Left forelimb (tissue), 1 donor: Measurements from ENCODE around the gene CLK1.
"Not testable (repeated sequence)": the region's sequence is repeated elsewhere in the genome, so short reads cannot be mapped to it uniquely, and the experiment has no call there.

ENCODE experiments used
- DNase-seq: peaks from one replicate; pipeline ENCODE4 v3.0.0-alpha.2; 2018; ENCODE audit warnings: low spot score

The CLK1 gene

DNA sequence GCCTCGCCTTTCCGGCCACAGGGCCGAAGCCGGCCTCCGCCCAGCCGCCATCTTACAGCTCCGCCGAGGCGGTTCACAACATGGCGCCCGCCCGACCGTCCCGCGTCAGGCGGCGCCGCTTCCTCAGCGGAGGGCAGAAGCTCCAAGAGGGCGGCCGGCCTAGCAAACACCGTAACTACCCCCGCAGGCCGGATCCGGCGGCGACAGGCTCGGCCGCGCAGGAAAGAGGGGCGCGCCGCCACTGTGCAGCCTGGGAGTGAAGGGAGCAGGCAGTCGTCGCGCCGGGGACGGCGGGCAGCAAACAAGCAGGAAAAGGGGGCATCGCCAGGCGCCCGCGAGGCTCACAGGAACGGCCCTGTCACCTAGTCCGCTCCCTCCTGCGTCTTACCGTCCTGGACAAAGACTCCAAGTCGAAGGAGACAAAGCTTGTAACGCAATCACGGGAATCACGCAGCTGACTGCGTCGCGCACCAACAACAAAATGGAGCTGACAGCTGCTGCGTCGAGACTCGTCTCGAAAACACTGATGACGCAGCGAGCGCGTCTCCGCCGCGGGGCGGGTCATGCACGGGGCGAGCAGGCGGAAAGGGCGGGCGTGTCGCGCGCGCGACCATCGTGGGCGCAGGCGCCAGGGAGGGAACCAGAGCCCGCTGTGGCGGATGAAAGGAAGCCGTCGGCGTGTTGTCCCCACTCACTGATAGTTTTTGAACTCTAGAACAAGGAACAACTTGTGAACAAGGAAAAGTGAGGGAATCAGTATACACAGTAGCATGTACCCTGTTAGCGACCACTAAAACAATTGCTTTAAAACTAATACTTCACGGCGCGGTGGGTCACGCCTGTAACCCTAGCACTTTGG, at the start of gene CLK1:
TSS of gene CLK1 (minus strand) at position 483 of the 859 bp plus-strand sequence. CDS start 2,796 bp downstream, outside the sequence.
- peak; percentile 97 for DNase-seq

DNA sequence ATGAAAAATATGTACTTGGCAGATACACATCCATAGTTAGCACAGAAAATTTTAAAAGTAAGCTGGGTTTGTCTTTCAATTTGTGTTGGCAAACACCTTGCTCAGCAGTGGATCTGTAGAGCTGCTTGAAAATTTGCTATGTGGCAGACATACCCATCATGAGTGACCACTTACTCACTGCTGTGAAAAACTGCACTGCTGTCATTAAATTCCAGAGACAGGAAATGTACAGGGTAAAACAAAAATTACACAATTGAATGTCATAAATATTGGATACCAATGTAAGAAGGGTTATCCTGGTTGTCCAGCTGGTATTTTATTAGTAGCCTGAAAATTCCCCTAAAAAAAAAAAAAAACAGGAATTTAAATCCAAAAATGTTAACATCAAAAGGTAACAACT, 49.2 kb upstream of the CLK1 start:
- no peak for DNase-seq

DNA sequence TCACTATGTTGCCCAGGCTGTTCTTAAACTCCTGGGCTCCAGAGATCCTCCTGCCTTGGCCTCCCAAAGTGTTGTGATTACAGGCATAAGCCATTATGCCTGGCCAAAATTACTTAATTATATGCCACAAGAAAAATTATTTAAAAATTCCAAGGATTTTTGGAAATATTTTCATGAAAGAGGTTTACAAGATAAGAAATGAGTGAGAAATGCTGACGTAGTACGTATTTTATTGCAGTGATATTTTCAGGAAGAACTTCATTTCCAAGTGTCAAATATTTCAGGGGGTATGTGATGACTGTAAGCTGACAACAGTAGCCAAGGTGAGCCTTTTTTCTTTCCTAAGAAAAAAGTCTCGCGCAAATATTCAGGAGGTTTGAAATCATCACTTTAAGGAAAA, 45.5 kb upstream of the CLK1 start:
- no peak for DNase-seq

DNA sequence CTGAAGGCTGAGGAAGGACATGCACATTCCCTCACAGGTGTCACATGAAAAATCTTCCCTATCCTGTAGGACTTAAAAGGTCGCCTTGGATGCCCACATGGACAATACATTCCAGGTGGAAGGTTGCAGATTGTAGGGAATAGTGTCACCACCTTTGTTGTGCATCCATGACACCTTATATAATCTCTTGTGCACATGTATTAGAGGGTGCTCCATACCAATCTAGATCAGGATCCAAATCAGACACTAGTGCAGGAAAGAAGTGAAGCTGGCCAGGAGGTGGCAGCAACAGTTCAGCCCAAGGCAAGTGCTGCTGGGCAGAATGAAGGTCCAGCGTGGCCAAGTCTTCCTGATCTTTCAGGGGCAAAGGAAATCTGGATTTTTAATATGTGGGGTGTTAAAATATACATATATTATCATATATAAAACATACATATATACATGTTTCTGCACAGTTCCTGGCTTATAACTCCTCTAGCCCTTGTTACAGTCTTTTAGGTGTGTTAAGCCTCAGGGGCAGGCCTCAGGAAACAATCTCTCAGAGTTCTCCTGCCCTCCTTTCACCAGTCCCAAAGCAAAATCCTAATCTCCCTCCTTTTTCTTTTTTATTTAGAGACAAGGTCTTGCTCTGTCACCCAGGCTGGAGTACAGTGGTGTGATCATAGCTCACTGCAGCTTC, 41.3 kb upstream of the CLK1 start:
- DNase-seq: no peak

DNA sequence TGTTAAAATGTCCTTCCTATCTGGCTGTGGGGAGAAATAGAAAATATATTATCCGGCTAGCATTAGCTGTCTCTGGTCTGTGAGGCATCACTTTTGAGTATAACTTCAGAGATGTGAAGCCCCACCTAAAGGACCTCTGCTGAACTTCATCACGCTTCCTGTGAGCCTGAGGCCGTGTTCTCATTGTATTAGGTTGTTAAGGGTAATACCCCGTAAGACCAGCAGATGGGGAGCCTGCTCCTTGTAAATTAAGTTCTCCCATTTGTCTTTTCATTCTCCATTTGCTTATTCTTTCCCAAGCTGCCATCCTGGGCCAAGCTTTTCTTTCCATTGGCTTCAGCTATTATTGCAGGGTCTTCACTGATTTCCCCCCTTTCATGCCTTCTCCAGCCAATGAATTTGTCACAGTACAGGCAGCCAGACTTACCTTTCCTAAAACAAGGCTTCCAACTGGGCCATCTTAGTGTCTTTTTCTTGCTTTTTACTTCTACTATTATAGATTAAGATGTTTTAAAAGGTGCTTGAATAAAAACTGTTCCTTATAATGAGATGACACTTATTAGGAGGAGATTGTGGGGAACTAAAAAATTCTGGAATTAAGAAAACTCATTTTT, 37.1 kb upstream of the CLK1 start:
- DNase-seq: no peak

DNA sequence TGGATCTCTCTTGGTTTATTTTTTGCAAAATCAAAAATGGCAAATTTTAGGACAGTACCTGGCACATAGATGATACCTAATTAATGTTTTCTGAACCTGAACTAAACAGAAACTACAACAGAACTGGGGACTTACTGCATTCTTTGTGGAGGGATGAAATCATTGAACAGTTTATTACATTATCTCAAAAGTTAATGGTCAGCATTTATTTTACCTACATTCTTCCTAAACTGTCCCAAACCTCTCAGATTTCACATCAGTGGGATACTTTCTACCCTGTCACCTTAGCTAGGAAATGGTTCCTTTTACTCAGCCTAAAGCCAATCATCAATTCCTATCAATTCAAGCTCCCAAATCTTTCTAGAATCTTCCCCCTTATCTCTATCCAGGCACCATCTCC, 35.0 kb upstream of the CLK1 start:
- no peak for DNase-seq

DNA sequence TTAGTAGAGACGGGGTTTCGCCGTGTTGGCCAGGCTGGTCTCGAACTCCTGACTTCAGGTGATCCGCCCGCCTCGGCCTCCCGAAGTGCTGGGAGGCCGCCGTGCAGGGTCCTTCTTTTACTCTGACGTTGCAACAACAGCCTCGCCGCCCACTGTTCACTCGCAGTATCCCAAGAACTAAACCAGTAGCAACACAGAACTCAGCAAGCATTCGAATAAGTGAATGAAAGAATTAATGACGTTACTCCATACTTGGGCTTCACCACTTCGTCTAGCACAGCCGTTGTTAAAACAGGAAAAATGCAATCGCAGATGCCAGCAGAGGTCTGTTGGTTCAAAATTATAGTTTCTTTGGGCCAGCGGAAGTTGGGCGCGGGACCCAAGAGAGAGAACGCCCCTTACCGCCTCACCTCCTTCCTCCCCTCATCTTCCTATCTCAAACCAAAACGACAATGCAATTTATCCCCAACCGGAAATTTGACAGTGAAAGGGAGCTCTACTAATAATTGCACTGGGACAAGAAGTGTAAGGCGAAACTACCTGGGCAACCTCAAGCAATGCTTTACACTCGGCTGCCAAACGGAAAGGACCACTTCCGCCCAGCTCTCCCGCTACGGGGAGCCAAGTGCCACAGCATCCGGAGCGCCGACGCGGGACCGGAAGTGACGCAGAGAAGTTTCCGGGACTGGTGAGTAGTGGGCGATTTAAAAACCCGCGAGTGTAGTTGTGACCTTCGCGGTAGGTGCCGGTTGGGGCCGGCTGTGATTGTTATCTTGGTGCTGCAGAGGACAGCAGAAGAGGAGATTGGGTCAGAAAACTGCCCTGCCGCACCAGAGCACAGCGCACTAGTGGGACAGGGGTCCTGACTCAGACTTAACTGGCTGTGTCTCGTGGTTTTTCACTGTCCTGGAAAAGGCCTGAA, 24.5 kb upstream of the CLK1 start, which contains the start of the genes NIF3L1 and PPIL3:
TSS of gene NIF3L1 (plus strand) at position 668 of the 922 bp plus-strand sequence. CDS start 2,573 bp downstream, outside the sequence.
TSS of gene PPIL3 (minus strand) at position 374 of the 922 bp plus-strand sequence. CDS start 1,462 bp downstream, outside the sequence.
- DNase-seq: peak; percentile 97

DNA sequence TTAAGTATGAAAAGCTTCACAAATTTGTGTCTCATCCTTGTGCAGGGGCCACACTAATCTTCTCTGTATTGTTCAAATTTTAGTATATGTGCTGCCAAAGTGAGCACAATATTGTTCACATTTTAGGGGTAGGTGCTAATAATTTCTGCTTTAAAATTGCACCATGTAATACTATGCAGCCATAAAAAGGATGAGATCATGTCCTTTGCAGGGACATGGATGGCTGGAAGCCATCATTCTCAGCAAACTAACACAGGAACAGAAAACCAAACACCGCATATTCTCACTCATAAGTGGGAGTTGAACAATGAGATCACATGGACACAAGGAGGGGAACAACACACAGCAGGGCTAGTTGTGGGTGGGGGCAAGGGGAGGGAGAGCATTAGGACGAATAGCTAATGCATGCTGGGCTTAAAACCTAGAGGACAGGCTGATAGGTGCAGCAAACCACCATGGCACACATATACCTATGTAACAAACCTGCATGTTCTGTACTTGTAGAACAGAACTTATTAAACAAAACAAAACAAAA, 17.3 kb upstream of the CLK1 start:
- DNase-seq: not testable (repeated sequence)

DNA sequence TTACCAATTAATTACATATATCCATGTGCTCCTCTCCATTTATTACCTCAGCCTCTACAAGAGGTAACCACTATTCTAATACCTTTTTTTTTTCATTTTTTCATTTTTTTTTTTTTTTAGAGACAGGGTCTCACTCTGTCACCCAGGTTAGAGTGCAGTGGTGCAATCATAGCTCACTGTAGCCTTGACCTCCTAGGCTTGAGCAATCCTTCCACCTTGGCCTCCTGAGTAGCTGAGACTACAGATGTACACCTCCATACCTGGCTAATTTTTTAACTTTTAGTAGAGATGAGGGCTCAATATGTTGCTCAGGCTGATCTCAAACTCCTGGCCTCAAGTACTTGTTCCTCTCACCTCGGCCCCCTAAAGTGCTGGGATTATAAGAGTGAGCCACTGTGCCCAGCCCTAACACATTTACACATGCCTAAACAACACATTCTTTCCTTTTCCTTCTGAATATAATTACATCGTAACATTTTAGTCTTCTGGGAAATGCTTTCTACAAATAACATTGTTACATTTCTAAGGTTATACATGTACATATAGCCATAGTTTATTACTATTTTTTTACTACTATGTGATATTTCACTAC, 13.9 kb upstream of the CLK1 start:
- no peak for DNase-seq

DNA sequence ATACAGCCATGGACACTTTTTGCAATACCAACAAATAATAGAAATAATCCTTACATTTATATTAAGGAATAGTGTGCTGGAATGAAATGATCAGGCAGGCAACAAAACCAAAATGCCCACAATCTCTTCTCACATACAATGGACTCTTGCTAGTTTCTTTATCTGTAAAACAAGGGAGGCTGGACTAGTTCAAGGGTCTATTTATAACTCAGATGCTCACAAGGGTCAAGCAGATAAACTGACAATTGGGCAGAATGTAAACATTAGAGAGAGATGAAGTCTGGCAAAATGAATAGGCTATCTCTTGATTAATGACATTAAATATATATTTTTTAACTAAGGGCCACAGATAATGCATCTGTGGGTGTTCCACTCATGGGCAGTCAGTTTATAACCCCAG, 13.0 kb upstream of the CLK1 start:
- DNase-seq: no peak

DNA sequence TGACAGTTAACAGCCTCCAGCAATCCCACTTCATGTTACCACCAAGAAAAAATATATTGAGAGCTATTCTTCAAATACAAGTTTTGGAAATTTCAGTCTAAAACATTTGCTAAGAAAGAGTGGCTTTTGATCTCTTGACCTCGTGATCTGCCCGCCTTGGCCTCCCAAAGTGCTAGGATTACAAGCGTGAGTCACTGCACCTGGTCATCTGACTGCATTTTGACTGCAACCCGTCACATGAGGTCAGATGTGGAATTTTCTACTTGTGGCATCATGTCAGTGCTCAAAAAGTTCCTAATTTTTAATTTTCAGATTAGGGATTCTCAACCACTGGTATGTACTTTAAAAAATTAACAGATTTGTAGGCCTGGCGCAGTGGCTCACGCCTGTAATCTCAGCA, 9.1 kb upstream of the CLK1 start:
- no peak for DNase-seq

DNA sequence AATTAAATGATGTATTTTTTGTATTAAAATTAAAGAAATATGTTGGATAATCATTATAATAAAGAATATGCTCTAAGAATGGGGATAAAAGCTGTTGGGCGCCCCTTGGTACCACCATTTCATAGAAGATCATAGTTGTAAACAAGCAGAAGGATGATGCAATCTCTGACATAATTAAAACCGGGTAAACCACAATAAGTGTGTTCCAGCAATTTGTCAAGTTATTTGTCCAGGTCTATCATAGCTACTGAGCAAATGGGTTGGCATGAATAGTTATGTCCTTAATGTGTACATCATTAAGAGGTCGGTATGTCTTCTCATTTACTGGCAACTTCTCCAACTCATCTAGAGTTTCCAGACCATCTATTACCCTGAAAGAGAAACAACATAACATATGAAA, 6.7 kb upstream of the CLK1 start:
- DNase-seq: no peak

DNA sequence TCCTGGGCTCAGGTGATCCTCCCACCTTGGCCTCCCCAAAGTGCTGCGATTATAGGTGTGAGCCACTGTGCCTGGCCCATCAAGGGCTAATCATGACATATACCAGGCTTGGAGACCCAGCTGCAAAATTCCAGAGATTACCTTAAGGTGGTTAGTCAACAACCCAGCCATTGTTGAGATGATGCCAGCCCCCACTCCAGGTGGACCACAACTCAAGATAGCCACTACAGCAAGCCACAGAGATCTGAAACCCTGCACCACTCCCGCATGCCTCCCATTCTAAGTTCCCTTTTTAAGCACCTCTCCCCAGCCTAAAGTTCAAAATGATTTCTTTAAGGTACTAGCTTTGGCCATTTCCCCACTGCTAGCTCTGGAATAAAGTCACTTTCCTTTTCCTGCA, 4.6 kb upstream of the CLK1 start:
- no peak for DNase-seq

DNA sequence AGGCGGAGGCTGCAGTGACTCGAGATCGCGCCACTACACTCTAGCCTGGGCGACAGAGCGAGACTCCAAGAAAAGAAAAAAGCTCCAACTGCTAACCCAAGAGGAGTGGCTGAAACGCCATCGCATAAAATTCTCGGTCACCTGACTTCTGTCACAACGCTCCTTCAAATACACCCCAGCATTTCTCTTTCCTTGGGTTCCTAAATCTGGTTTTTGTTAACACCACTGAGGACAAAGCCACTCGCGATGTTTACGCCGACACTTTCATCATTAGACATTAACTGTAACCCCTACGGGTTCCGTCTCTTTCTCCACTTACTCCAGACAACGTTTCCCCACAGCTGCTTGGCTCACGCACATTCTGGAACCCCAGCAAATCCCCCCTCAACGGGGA, 679 bp downstream of the CLK1 start:
- DNase-seq: no peak

DNA sequence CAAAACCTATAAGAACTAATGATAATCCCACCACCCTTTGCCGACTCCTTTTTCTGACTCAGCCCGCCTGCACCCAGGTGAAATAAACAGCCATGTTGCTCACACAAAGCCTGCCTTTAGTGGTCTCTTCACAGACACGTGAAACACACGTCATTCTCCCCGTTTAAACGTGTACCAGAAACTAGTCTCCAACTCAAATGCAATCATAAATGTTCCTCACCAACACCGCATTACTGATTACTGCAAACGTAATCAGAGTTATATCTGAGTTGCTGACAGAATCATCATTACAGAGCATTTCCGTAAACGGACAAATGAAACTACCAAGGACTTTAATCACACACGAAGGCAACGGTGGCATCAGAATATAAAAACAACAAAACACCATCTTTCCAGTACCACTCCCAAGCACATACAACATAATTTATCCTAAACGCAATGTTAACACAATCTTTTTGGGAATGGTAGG, 1.9 kb downstream of the CLK1 start:
- DNase-seq: no peak

DNA sequence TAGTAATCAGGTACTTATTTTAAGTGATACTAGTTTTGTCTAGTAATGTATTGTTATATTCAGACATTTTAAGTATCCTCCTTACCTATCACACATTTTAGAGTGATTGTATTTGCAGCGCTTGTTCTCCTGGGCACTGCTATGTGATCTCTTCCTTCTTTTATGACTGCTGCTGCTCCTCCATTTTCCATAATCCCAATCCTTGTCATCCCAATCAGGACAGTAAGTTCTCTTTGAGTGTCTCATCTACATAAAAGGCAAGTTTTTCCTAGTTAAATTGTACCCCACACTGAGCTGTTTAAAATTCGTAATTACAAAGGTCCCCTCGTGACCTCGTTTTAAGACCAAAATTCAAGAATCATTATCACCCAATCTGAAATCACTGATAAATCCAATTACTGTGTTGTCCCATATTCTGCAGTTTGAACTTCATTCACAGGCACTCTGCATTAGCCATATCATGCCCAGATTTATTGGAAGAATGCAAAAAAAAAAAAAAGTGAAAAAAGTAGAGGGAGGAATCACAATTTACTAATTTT, 2.8 kb downstream of the CLK1 start:
- no peak for DNase-seq

DNA sequence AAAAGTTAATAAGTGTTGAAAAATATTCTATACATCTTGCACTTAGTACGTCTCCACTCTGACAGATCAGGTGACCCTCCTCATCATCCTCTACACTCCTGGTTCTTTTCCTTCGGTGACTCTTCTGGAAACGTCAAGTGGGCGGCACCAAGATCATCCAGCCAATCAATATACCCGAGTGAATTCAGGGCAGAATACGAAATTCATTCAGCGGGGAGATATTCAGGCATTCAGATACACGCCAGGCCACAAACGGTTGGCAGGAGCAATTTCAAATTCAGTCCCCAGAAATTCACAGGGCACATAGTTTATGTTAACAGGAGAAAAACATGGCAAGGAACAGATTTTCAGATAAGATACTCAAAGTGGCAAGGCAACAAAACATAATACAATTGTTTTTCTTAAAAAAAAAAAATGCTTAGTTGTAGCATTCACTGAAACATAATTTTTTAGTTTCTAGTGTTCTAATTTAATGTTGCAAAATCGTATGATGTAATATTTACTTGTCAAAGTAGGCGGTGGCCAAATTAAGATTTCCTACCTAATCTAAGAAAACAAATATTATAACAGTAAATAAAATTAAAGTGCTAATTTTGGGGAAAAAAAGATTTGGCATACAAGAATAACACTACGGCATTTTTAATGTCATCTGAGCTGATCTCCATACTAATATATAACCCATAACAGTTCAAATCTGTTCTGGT, 4.2 kb downstream of the CLK1 start:
- DNase-seq: no peak

DNA sequence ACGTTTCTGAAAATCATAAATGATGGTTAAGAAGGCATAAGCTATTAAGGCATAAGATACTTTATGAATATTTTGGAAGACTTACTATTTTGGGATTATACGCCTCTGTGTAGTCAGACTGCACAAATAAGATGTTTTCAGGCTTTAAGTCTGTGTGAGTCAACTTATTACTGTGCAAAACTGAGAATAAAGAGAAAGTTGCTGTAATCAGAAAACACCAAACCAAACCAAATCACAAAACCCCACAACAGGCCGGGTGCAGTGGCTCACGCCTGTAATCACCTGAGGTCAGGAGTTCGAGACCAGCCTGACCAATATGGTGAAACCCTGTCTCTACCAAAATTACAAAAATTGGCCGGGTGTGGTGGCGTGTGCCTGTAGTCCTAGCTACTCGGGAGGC, 7.7 kb downstream of the CLK1 start:
- no peak for DNase-seq

DNA sequence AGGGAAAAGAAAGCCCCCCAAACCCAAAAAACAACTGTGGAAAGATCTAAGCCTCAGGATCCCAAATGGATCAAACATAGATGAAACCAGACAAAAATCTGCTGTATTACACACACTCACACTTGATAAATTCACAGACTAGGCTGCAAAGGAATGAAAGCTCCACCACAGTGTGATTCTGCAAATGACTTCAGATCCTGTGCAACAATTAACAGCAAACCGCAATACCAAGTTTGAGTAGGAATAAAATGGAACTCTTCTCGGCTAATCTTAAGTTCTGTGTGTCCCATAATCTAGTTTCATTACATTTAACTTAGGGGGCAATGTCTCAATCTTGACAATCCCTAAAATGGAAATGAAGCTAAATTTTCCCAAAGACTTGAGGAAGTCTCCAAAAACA, 11.9 kb downstream of the CLK1 start:
- DNase-seq: no peak
